Cerebellar nuclear complex (tissue), 1 donor: ENCODE measurements around the gene FER1L5.

Experiments
- DNase-seq, 2 experiments: peaks; one replicate each; lab custom pipeline; 2025; lab: John Stamatoyannopoulos, UW

FER1L5 gene

GRCh38 chr2:96697476-96697875 lies 54.9 kb downstream of the FER1L5 start:
- no peak for DNase-seq

- DNase-seq = no peak
These were observed 55.8 kb downstream of the FER1L5 start for GRCh38 chr2:96698221-96698861.

- DNase-seq = no peak
These were observed 56.5 kb downstream of the FER1L5 start for GRCh38 chr2:96699021-96699420.

GRCh38 chr2:96699621-96700020 lies 57.1 kb downstream of the FER1L5 start:
- DNase-seq = no peak

GRCh38 chr2:96700086-96700485 lies 57.5 kb downstream of the FER1L5 start:
- DNase-seq = no peak

GRCh38 chr2:96701636-96702035 lies 59.1 kb downstream of the FER1L5 start:
- no peak for DNase-seq

- DNase-seq = no peak
These were observed 59.7 kb downstream of the FER1L5 start for GRCh38 chr2:96702098-96702785.

- DNase-seq = no peak
These were observed 60.6 kb downstream of the FER1L5 start for GRCh38 chr2:96703021-96703751.

GRCh38 chr2:96710985-96711384 lies 68.4 kb downstream of the FER1L5 start:
- no peak for DNase-seq

- no peak for DNase-seq
These were observed 73.1 kb downstream of the FER1L5 start for GRCh38 chr2:96715658-96716057.

GRCh38 chr2:96716388-96716787 lies 73.8 kb downstream of the FER1L5 start:
- no peak for DNase-seq

- DNase-seq = no peak
These were observed 83.6 kb downstream of the FER1L5 start for GRCh38 chr2:96726131-96726530.

GRCh38 chr2:96727431-96727830 lies 84.9 kb downstream of the FER1L5 start:
- no peak for DNase-seq

GRCh38 chr2:96729748-96730147 lies 87.2 kb downstream of the FER1L5 start:
- DNase-seq = no peak

GRCh38 chr2:96730212-96730611 lies 87.6 kb downstream of the FER1L5 start:
- DNase-seq = no peak

GRCh38 chr2:96733931-96734330 lies 91.4 kb downstream of the FER1L5 start:
- no peak for DNase-seq

- DNase-seq = no peak
These were observed 92.5 kb downstream of the FER1L5 start for GRCh38 chr2:96734880-96735583.

GRCh38 chr2:96737251-96737650 lies 94.7 kb downstream of the FER1L5 start:
- DNase-seq = no peak

GRCh38 chr2:96737831-96738230 lies 95.3 kb downstream of the FER1L5 start:
- DNase-seq = no peak

- no peak for DNase-seq
These were observed 96.6 kb downstream of the FER1L5 start for GRCh38 chr2:96739076-96739632.

GRCh38 chr2:96739633-96740428 lies 97.3 kb downstream of the FER1L5 start, which contains the start of gene LMAN2L:
Gene LMAN2L (minus strand): TSS chr2:96740064. CDS start chr2:96740040, 24 bp downstream.
- DNase-seq = peak; percentile 93 to 99
